ENCODE results near the gene ANKRD30A.

- TF ChIP-seq, protein P1, sequence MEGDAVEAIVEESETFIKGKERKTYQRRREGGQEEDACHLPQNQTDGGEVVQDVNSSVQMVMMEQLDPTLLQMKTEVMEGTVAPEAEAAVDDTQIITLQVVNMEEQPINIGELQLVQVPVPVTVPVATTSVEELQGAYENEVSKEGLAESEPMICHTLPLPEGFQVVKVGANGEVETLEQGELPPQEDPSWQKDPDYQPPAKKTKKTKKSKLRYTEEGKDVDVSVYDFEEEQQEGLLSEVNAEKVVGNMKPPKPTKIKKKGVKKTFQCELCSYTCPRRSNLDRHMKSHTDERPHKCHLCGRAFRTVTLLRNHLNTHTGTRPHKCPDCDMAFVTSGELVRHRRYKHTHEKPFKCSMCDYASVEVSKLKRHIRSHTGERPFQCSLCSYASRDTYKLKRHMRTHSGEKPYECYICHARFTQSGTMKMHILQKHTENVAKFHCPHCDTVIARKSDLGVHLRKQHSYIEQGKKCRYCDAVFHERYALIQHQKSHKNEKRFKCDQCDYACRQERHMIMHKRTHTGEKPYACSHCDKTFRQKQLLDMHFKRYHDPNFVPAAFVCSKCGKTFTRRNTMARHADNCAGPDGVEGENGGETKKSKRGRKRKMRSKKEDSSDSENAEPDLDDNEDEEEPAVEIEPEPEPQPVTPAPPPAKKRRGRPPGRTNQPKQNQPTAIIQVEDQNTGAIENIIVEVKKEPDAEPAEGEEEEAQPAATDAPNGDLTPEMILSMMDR (conservative IDR thresholded peaks at IDR 0.05; ENCODE audit: low read depth, low read length), result no peak
- TF ChIP-seq EZH2 (IDR thresholded peaks at IDR 0.05; ENCODE audit: borderline replicate concordance, low read depth, low read length, poor library complexity, severe bottlenecking), result no peak
These were observed 16.4 kb upstream of the ANKRD30A start for GRCh38 chr10:37109000-37109399.

Measured in A673 (cell line).